ENCODE results near the gene SHROOM2. TPM values are rescaled to one million over a fixed set of nuclear protein-coding genes. Genes with fewer than 3 reads are reported as not detected.
A peak's percentile ranks its signal among the peaks of the same experiment; 100 is the strongest.
"Not testable (repeated sequence)": the region's sequence is repeated elsewhere in the genome, so short reads cannot be mapped to it uniquely, and the experiment has no call there.

The SHROOM2 gene
- total RNA-seq, 5 donors from 2014 or later (not counting 1 experiment from before 2014, with no cell fraction given): 0.03 to 0.06 TPM; not detected in 3

- WGBS (ENCODE audit: insufficient coverage): 11% methylated on average over 60 of the region's 67 CpGs
- CTCF ChIA-PET: no interaction called here
- H3K9me3 Mint-ChIP-seq: no peaks in the 10 kb centered on the region
- POLR2A ChIA-PET: no interaction called here
- H3K36me3 Mint-ChIP-seq: no peaks in the 10 kb centered on the region
- no peak overlapping the region for H3K4me3 Mint-ChIP-seq
- H3K27ac Mint-ChIP-seq: no peak overlapping the region
- H3K27me3 Mint-ChIP-seq: peaks cover 9 to 18% of the 10 kb centered on the region in 2 donors
- Histone ChIP-seq H3K4me3 (ENCODE audit: control insufficient read depth in 1 of 2, extremely low read depth in 1 of 2, low read length in 1 of 2) (peak overlapping the region in 1 of 2 donors; percentile 6), H3K9me3 (no peaks in the 10 kb centered on the region), H3K36me3 (ENCODE audit: control insufficient read depth in 2 of 2, extremely low read depth in 1 of 2, insufficient read depth in 1 of 2, low read length in 1 of 2) (no peaks in the 10 kb centered on the region), H3K27me3 (replicated peaks in 1 of 2; ENCODE audit: control insufficient read depth in 2 of 2, extremely low read depth in 1 of 2, insufficient read depth in 2 of 2, low read length in 1 of 2) (peaks cover 3 to 15% of the 10 kb centered on the region in 2 experiments), H3K4me1 (ENCODE audit: control insufficient read depth in 1 of 2, extremely low read depth in 1 of 2, insufficient read depth in 2 of 2, low read length in 2 of 2) (no peaks in the 10 kb centered on the region), H3K27ac (ENCODE audit: low read length) (no peak overlapping the region)
- ATAC-seq (replicated peaks in 1 of 4): no peak
- H3K4me1 Mint-ChIP-seq: no peaks in the 10 kb centered on the region
- DNase-seq: no peak
Observed at GRCh38 chrX:9765072-9765736, 21.0 kb upstream of the SHROOM2 start.

- H3K9me3 ChIP-seq: no peaks in the 10 kb centered on the region
- Mint-ChIP-seq H3K36me3 (no peaks in the 10 kb centered on the region), H3K27me3 (peaks cover 9 to 16% of the 10 kb centered on the region in 2 donors), H3K4me1 (no peaks in the 10 kb centered on the region), H3K4me3 (no peak within 1 kb of the TSS), H3K9me3 (no peaks in the 10 kb centered on the region), H3K27ac (no peak within 1 kb of the TSS)
- no peaks in the 10 kb centered on the region for H3K4me1 ChIP-seq (ENCODE audit: control insufficient read depth in 1 of 2, extremely low read depth in 1 of 2, insufficient read depth in 2 of 2, low read length in 2 of 2)
- no peak for DNase-seq
- H3K27ac ChIP-seq (ENCODE audit: low read length): no peak within 1 kb of the TSS
- ChIA-PET CTCF (no interaction called here), POLR2A (no interaction called here)
- no peaks in the 10 kb centered on the region for H3K36me3 ChIP-seq (ENCODE audit: control insufficient read depth in 2 of 2, extremely low read depth in 1 of 2, insufficient read depth in 1 of 2, low read length in 1 of 2)
- peaks cover 3 to 17% of the 10 kb centered on the region in 2 experiments for H3K27me3 ChIP-seq (replicated peaks in 1 of 2; ENCODE audit: control insufficient read depth in 2 of 2, extremely low read depth in 1 of 2, insufficient read depth in 2 of 2, low read length in 1 of 2)
- H3K4me3 ChIP-seq (ENCODE audit: control insufficient read depth in 1 of 2, extremely low read depth in 1 of 2, low read length in 1 of 2): peak within 1 kb of the TSS in 1 of 2 donors; percentile 6
- no peak for ATAC-seq (replicated peaks in 1 of 4)
- 5% methylated on average over 7 of the region's 26 CpGs for WGBS (ENCODE audit: insufficient coverage)
Observed at GRCh38 chrX:9765737-9766097, 20.5 kb upstream of the SHROOM2 start, which contains the start of gene GPR143. TSS of gene GPR143 (minus strand) at chrX:9765847. CDS start at chrX:9765817, 30 bp downstream.

DNA sequence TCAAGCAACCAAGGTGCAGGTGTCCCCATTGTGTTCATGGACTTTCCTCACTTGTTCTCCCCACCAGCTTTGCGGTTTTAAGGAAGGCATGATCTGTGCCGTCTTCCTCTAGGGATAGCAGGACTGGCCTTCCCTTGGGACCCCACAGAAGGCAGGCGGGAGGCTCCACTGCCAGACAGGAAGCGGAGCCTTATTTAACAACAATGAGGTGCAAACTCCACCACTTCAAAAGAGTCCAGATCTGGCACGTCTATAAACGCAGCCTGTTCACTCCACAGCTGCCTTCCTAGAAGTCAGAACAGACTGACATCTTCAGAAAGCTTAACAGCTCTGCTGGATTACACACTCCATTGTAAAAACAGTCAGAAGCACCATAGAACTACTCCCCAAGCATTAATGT is 18.9 kb upstream of the SHROOM2 start:
- Histone ChIP-seq H3K27ac (ENCODE audit: low read length) (no peak overlapping the region), H3K36me3 (ENCODE audit: control insufficient read depth in 2 of 2, extremely low read depth in 1 of 2, insufficient read depth in 1 of 2, low read length in 1 of 2) (no peaks in the 10 kb centered on the region), H3K27me3 (replicated peaks in 1 of 2; ENCODE audit: control insufficient read depth in 2 of 2, extremely low read depth in 1 of 2, insufficient read depth in 2 of 2, low read length in 1 of 2) (peaks cover 3 to 21% of the 10 kb centered on the region in 2 experiments), H3K4me1 (ENCODE audit: control insufficient read depth in 1 of 2, extremely low read depth in 1 of 2, insufficient read depth in 2 of 2, low read length in 2 of 2) (no peaks in the 10 kb centered on the region), H3K9me3 (no peaks in the 10 kb centered on the region), H3K4me3 (ENCODE audit: control insufficient read depth in 1 of 2, extremely low read depth in 1 of 2, low read length in 1 of 2) (no peak overlapping the region)
- Mint-ChIP-seq H3K27ac (no peak overlapping the region), H3K4me1 (no peaks in the 10 kb centered on the region), H3K36me3 (no peaks in the 10 kb centered on the region), H3K4me3 (no peak overlapping the region), H3K9me3 (no peaks in the 10 kb centered on the region), H3K27me3 (peaks cover 13 to 18% of the 10 kb centered on the region in 2 donors)
- WGBS (ENCODE audit: insufficient coverage): 20% methylated on average over 1 of the region's 6 CpGs
- ChIA-PET CTCF (no interaction called here), POLR2A (no interaction called here)
- no peak for DNase-seq
- ATAC-seq (replicated peaks in 1 of 4): no peak

DNA sequence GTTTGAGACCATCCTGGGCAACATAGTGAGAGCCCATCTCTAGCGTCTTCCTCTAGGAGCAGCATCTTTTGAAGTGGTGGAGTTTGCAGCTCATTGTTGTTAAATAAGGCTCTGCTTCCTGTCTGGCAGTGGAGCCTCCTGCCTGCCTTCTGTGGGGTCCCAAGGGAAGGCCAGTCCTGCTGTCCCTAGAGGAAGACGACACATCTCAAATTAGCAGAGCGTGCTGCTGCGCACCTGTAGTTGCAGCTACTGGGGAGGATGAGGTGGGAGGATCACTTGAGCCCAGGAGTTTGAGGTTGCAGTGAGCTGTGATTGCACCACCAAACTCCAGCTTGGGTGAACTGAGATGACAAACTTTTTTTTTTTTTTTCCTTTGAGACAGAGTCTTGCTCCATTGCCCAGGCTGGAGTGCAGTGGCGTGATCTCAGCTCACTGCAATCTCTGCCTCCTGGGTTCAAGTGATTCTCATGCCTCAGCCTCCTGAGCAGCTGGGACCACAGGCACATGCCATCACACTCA is 17.8 kb upstream of the SHROOM2 start:
- H3K36me3 Mint-ChIP-seq; H3K27ac ChIP-seq (ENCODE audit: low read length); H3K36me3 ChIP-seq (ENCODE audit: control insufficient read depth in 2 of 2, extremely low read depth in 1 of 2, insufficient read depth in 1 of 2, low read length in 1 of 2); H3K4me3 ChIP-seq (ENCODE audit: control insufficient read depth in 1 of 2, extremely low read depth in 1 of 2, low read length in 1 of 2); H3K4me1 ChIP-seq (ENCODE audit: control insufficient read depth in 1 of 2, extremely low read depth in 1 of 2, insufficient read depth in 2 of 2, low read length in 2 of 2); H3K9me3 Mint-ChIP-seq; H3K9me3 ChIP-seq; CTCF ChIA-PET; DNase-seq; H3K27ac Mint-ChIP-seq; H3K4me3 Mint-ChIP-seq; H3K4me1 Mint-ChIP-seq; POLR2A ChIA-PET; ATAC-seq (replicated peaks in 1 of 4): not testable (repeated sequence)
- WGBS (ENCODE audit: insufficient coverage): no CpG with 5 or more reads among the region's 5 CpGs
- H3K27me3 ChIP-seq (replicated peaks in 1 of 2; ENCODE audit: control insufficient read depth in 2 of 2, extremely low read depth in 1 of 2, insufficient read depth in 2 of 2, low read length in 1 of 2): peaks cover 3 to 14% of the 10 kb centered on the region in 2 experiments
- peaks cover 10 to 16% of the 10 kb centered on the region in 2 donors for H3K27me3 Mint-ChIP-seq

GRCh38 chrX:9770319-9770718 is 15.9 kb upstream of the SHROOM2 start:
- ATAC-seq (replicated peaks in 1 of 4): no peak
- peaks cover 15 to 17% of the 10 kb centered on the region in 2 donors for H3K27me3 Mint-ChIP-seq
- no peak overlapping the region for H3K4me3 Mint-ChIP-seq
- no peaks in the 10 kb centered on the region for H3K9me3 Mint-ChIP-seq
- H3K27ac Mint-ChIP-seq: no peak overlapping the region
- no peaks in the 10 kb centered on the region for H3K36me3 Mint-ChIP-seq
- peaks cover 3 to 9% of the 10 kb centered on the region in 2 experiments for H3K27me3 ChIP-seq (replicated peaks in 1 of 2; ENCODE audit: control insufficient read depth in 2 of 2, extremely low read depth in 1 of 2, insufficient read depth in 2 of 2, low read length in 1 of 2)
- H3K4me1 ChIP-seq (ENCODE audit: control insufficient read depth in 1 of 2, extremely low read depth in 1 of 2, insufficient read depth in 2 of 2, low read length in 2 of 2): no peaks in the 10 kb centered on the region
- POLR2A ChIA-PET: no interaction called here
- CTCF ChIA-PET: no interaction called here
- no peaks in the 10 kb centered on the region for H3K4me1 Mint-ChIP-seq
- H3K36me3 ChIP-seq (ENCODE audit: control insufficient read depth in 2 of 2, extremely low read depth in 1 of 2, insufficient read depth in 1 of 2, low read length in 1 of 2): no peaks in the 10 kb centered on the region
- no peak overlapping the region for H3K4me3 ChIP-seq (ENCODE audit: control insufficient read depth in 1 of 2, extremely low read depth in 1 of 2, low read length in 1 of 2)
- H3K9me3 ChIP-seq: no peaks in the 10 kb centered on the region
- no peak for DNase-seq
- no CpG with 5 or more reads among the region's 1 CpG for WGBS (ENCODE audit: insufficient coverage)
- no peak overlapping the region for H3K27ac ChIP-seq (ENCODE audit: low read length)

DNA sequence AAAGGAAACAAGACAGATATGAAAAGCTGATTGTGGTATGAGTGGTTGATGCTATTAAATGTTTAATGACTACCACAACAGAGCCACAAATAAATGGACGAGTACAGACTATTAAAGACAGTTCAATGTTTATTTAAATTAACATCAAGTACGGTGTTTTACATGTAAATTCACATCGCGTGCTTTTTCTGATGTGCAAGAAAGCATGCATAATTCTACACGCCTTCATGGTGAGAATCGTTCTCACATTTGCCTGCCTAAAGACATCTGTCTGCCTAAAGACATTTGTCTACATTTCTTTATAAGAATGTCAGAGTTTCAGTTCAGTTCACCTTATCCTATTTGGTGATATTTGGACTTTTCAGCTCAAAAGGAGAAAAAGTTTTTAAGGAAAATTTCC is 13.3 kb upstream of the SHROOM2 start:
- Mint-ChIP-seq H3K4me1 (no peaks in the 10 kb centered on the region), H3K27ac (no peak overlapping the region), H3K9me3 (no peaks in the 10 kb centered on the region), H3K27me3 (peaks cover 10 to 15% of the 10 kb centered on the region in 2 donors), H3K36me3 (no peaks in the 10 kb centered on the region), H3K4me3 (no peak overlapping the region)
- WGBS (ENCODE audit: insufficient coverage): no CpG with 5 or more reads among the region's 6 CpGs
- Histone ChIP-seq H3K9me3 (no peaks in the 10 kb centered on the region), H3K4me1 (ENCODE audit: control insufficient read depth in 1 of 2, extremely low read depth in 1 of 2, insufficient read depth in 2 of 2, low read length in 2 of 2) (no peaks in the 10 kb centered on the region), H3K36me3 (ENCODE audit: control insufficient read depth in 2 of 2, extremely low read depth in 1 of 2, insufficient read depth in 1 of 2, low read length in 1 of 2) (no peaks in the 10 kb centered on the region), H3K27ac (ENCODE audit: low read length) (no peak overlapping the region), H3K27me3 (replicated peaks in 1 of 2; ENCODE audit: control insufficient read depth in 2 of 2, extremely low read depth in 1 of 2, insufficient read depth in 2 of 2, low read length in 1 of 2) (peaks cover 0 to 14% of the 10 kb centered on the region in 2 experiments), H3K4me3 (ENCODE audit: control insufficient read depth in 1 of 2, extremely low read depth in 1 of 2, low read length in 1 of 2) (no peak overlapping the region)
- DNase-seq: no peak
- no peak for ATAC-seq (replicated peaks in 1 of 4)
- CTCF ChIA-PET: no interaction called here
- POLR2A ChIA-PET: interaction anchor here in 1 of 2 donors (0.6 kb wide), 1 partner anchor 17 kb away, joined by 9 read pairs; no protein-coding TSS in a partner anchor
